Progenitor cell of endocrine pancreas (in vitro differentiated cells): ENCODE measurements around the gene GTF2H2. TPM values are rescaled to one million over a fixed set of nuclear protein-coding genes. Genes with fewer than 3 reads are reported as not detected.
"Not testable (repeated sequence)": the region's sequence is repeated elsewhere in the genome, so short reads cannot be mapped to it uniquely, and the experiment has no call there.

ENCODE experiments used
- DNase-seq: peaks from one replicate; pipeline ENCODE4 v3.0.0; 2021; ENCODE audit warnings: low spot score; ENCODE audit not compliant: unreplicated experiment
- H3K27ac Mint-ChIP-seq: 2 replicates; pipeline ENCODE4 v1.8.0; 2021; ENCODE audit warnings: mild to moderate bottlenecking, moderate library complexity, mixed read lengths
- H3K27me3 Mint-ChIP-seq: 2 replicates; pipeline ENCODE4 v1.8.0; 2021; ENCODE audit warnings: mixed read lengths
- H3K36me3 Mint-ChIP-seq: 2 replicates; pipeline ENCODE4 v1.8.0; 2022; ENCODE audit warnings: mixed read lengths; ENCODE audit not compliant: insufficient read depth
- H3K4me1 Mint-ChIP-seq: 2 replicates; pipeline ENCODE4 v1.8.0; 2021; ENCODE audit warnings: low read depth, mixed read lengths
- H3K4me3 Mint-ChIP-seq: 2 replicates; pipeline ENCODE4 v1.8.0; 2021; ENCODE audit warnings: low read depth, mild to moderate bottlenecking, moderate library complexity, mixed read lengths
- H3K9me3 Mint-ChIP-seq: 2 replicates; pipeline ENCODE4 v1.8.0; 2021; ENCODE audit warnings: low read depth, mixed read lengths
- long read RNA-seq: library from polyadenylated mRNA; unstranded; transcript quantifications from one replicate; pipeline ENCODE4 v2.0.0, GENCODE V29; 2020
- total RNA-seq: library from RNA; stranded (reverse); gene quantifications from 2 replicates; pipeline ENCODE4 v1.2.1, GENCODE V29; 2021

The GTF2H2 gene
- 48.5 and 49.1 TPM in 2 replicates for total RNA-seq
- long read RNA-seq, full-length matches to known transcripts: 13 of 80 reads
- long read RNA-seq, partial matches to known transcripts: 13 of 80 reads
- long read RNA-seq, other reads (novel, unspliced or antisense): 54 of 80 reads

- not testable (repeated sequence) for H3K36me3 Mint-ChIP-seq, H3K9me3 Mint-ChIP-seq, H3K4me3 Mint-ChIP-seq, H3K27ac Mint-ChIP-seq, DNase-seq, H3K4me1 Mint-ChIP-seq, H3K27me3 Mint-ChIP-seq
Observed at GRCh38 chr5:71067262-71067928, at the start of gene GTF2H2. Gene GTF2H2, minus strand, starts transcription at chr5:71067676. Its CDS starts 4,913 bp downstream, at chr5:71062763.

GRCh38 chr5:71109730-71110275, 42.3 kb upstream of the GTF2H2 start:
- H3K4me3 Mint-ChIP-seq: not testable (repeated sequence)

GRCh38 chr5:71099996-71100395, 32.5 kb upstream of the GTF2H2 start:
- not testable (repeated sequence) for DNase-seq, H3K9me3 Mint-ChIP-seq, H3K27ac Mint-ChIP-seq, H3K27me3 Mint-ChIP-seq, H3K4me1 Mint-ChIP-seq, H3K36me3 Mint-ChIP-seq, H3K4me3 Mint-ChIP-seq

More at GRCh38 chr5:71109730-71110275, 42.3 kb upstream of the GTF2H2 start:
- not testable (repeated sequence) for H3K27me3 Mint-ChIP-seq, H3K4me1 Mint-ChIP-seq, H3K36me3 Mint-ChIP-seq, H3K9me3 Mint-ChIP-seq, DNase-seq, H3K27ac Mint-ChIP-seq

DNA sequence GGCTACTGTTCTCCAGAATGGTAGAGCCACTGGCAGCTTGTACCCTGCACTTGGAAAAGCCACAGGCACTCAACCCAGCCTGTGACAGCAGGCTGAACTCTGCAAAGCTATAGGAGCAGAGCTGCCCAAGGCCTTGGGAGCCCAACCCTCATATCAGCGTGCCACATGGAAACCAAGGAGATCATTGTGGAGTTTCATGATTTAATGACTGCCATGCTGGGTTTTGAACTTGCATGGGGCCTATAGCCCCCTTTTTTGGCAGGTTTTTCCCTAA, 30.4 kb upstream of the GTF2H2 start:
- H3K27ac Mint-ChIP-seq, H3K4me3 Mint-ChIP-seq, H3K9me3 Mint-ChIP-seq, H3K27me3 Mint-ChIP-seq, H3K36me3 Mint-ChIP-seq, DNase-seq, H3K4me1 Mint-ChIP-seq: not testable (repeated sequence)

GRCh38 chr5:71097173-71097929, 29.9 kb upstream of the GTF2H2 start:
- not testable (repeated sequence) for H3K9me3 Mint-ChIP-seq, H3K4me1 Mint-ChIP-seq, H3K4me3 Mint-ChIP-seq, H3K27ac Mint-ChIP-seq, H3K27me3 Mint-ChIP-seq, DNase-seq, H3K36me3 Mint-ChIP-seq

GRCh38 chr5:71089773-71090172, 22.3 kb upstream of the GTF2H2 start:
- not testable (repeated sequence) for H3K36me3 Mint-ChIP-seq, H3K9me3 Mint-ChIP-seq, H3K27me3 Mint-ChIP-seq, DNase-seq, H3K4me1 Mint-ChIP-seq, H3K4me3 Mint-ChIP-seq, H3K27ac Mint-ChIP-seq

GRCh38 chr5:71088754-71089153, 21.3 kb upstream of the GTF2H2 start:
- H3K9me3 Mint-ChIP-seq, H3K36me3 Mint-ChIP-seq, H3K27ac Mint-ChIP-seq, DNase-seq, H3K4me1 Mint-ChIP-seq, H3K4me3 Mint-ChIP-seq, H3K27me3 Mint-ChIP-seq: not testable (repeated sequence)

GRCh38 chr5:71086145-71086544, 18.7 kb upstream of the GTF2H2 start:
- H3K27ac Mint-ChIP-seq, H3K9me3 Mint-ChIP-seq, H3K4me3 Mint-ChIP-seq, H3K4me1 Mint-ChIP-seq, H3K36me3 Mint-ChIP-seq, H3K27me3 Mint-ChIP-seq, DNase-seq: not testable (repeated sequence)

DNA sequence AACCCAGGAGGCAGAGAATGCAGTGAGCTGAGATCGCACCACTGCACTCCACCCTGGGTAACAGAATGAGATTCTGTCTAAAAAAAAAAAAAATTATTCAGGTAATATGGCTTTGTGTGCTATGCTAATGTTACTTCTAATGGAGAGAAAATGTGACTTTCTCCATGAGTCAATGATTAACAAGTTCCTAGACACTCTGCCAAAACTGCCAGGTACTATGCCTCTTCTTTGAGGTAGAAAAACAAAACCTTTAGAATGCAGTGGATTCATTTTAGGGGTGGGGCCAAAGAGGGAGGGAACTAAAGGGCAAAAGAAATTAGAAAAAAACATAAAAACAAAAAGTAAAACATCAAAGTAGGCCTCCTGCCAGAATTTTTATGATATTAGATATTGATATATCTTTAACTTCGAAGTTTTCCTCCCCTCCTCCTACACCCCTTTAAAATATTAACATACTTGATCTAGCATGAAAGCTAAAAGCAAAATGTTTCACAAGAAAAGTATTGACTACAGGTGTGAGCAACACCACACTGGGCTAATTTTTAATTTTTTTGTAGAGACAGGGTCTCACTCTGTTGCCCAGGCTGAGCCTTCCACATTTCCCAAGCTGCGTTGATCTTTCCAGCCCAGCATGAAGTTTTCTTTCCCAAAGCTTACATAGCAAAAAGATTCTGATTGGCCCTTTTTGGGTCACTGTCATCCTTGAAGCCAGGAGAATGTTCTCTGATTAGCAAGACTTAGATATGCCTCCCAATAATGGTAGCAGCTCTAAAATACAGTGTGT, 17.0 kb upstream of the GTF2H2 start:
- not testable (repeated sequence) for H3K9me3 Mint-ChIP-seq, H3K27me3 Mint-ChIP-seq, DNase-seq, H3K27ac Mint-ChIP-seq, H3K36me3 Mint-ChIP-seq, H3K4me3 Mint-ChIP-seq, H3K4me1 Mint-ChIP-seq

- not testable (repeated sequence) for H3K4me3 Mint-ChIP-seq, H3K27ac Mint-ChIP-seq, H3K36me3 Mint-ChIP-seq
Observed at GRCh38 chr5:71082898-71083297, 15.4 kb upstream of the GTF2H2 start.

GRCh38 chr5:71082340-71082739, 14.9 kb upstream of the GTF2H2 start:
- not testable (repeated sequence) for H3K4me1 Mint-ChIP-seq, DNase-seq, H3K9me3 Mint-ChIP-seq, H3K27me3 Mint-ChIP-seq, H3K36me3 Mint-ChIP-seq, H3K4me3 Mint-ChIP-seq, H3K27ac Mint-ChIP-seq

More at GRCh38 chr5:71082898-71083297, 15.4 kb upstream of the GTF2H2 start:
- not testable (repeated sequence) for H3K4me1 Mint-ChIP-seq, H3K9me3 Mint-ChIP-seq, H3K27me3 Mint-ChIP-seq, DNase-seq

- H3K9me3 Mint-ChIP-seq, H3K27ac Mint-ChIP-seq, DNase-seq, H3K4me3 Mint-ChIP-seq, H3K4me1 Mint-ChIP-seq, H3K27me3 Mint-ChIP-seq, H3K36me3 Mint-ChIP-seq: not testable (repeated sequence)
Observed at GRCh38 chr5:71061322-71061721, 6.2 kb downstream of the GTF2H2 start.

- H3K27ac Mint-ChIP-seq, DNase-seq, H3K4me3 Mint-ChIP-seq, H3K9me3 Mint-ChIP-seq, H3K36me3 Mint-ChIP-seq, H3K27me3 Mint-ChIP-seq, H3K4me1 Mint-ChIP-seq: not testable (repeated sequence)
Observed at GRCh38 chr5:71059426-71059825, 8.1 kb downstream of the GTF2H2 start.
